RCC 7860 (cell line): ENCODE results near the gene INHBE.
"Not testable (repeated sequence)": the region's sequence is repeated elsewhere in the genome, so short reads cannot be mapped to it uniquely, and the experiment has no call there.

Experiments
- DNase-seq: peaks from one replicate; pipeline ENCODE4 v3.0.0-alpha.2; 2015; ENCODE audit warnings: low spot score
- FAIRE-seq: peaks from 2 replicates; lab custom pipeline; 2012; peaks lifted over from hg19 to GRCh38; lab: Jason Lieb, UNC

The INHBE gene

DNA sequence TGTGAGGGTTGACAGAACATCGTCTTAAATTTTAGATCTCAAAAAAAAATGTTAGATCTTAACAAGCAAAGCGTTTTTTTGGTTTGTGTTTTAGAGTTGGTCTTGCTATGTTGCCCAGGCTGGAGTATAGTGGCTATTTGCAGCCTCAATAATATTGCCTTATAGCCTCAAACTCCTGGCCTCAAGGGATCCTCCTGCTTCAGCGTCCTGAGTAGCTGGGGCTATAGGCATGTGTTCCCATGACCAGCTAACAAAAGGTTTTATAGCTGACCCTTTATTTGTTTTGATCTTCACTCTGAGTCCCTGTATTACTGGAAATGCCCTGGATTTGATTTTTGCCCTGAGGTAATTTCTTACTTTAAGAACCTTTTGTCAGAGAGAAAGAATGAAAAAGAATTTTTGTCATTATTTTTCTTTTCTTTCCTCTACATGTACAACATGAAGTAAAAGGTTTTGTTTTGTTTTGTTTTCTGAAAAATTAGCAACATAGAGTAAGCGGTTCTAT lies 15.3 kb upstream of the INHBE start:
- FAIRE-seq (no peak), DNase-seq (no peak)

DNA sequence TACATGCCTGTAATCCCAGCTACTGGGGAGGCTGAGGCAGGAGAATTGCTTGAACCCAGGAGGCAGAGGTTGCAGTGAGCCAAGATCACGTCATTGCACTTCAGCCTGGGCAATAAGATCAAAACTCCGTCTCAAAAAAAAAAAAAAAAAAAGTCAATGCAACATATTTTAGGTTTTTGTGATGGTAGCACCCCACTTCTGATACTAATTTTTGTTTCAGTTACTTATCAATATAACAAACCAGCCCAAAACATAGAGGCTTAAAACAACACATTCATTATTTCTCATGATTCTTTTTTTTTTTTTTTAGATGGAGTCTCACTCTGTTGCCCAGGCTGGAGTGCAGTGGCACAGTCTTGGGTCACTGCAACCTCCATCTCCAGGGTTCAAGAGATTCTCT lies 13.7 kb upstream of the INHBE start:
- DNase-seq, FAIRE-seq: not testable (repeated sequence)

DNA sequence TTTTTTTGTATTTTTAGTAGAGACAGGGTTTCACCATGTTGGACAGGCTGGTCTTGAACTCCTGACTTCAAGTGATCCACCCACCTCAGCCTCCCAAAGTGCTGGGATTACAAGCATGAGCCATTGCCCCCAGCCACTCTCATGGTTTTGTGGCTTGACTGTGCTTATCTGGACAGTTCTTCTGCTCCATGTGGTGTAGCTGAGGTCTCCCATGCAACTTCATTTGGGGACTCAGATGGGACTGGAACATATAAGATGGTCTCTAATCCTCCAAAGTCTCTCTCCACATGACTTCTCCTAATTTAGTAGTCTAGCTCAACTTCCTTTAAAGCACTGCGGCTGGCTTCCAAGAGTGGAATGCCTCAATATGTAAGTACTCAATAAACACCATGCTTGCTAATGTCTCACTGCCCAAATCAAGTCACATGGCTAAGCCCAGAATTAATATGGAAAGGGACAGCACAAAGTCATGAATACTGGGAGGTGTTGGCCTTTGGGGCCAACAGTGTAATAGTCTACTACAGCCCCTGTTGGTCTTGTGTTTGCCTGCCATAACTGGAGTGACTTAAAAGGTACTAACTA lies 13.2 kb upstream of the INHBE start:
- DNase-seq (no peak), FAIRE-seq (no peak)

DNA sequence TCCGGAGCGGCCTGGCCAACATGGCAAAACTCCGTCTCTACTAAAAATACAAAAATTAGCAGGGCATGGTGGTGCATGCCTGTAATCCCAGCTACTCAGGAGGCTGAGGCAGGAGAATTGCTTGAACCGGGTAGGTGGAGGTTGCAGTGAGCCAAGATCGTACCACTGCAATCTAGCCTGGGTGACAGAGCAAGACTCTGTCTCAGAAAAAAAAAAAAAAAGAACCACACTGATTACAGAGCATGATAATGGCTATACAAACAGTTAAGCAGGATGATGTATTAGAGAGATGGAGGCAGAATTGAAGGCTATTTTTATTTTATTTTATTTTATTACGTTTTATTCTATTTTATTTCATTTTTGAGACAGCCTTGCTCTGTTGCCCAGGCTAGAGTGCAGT lies 10.8 kb upstream of the INHBE start:
- DNase-seq, FAIRE-seq: not testable (repeated sequence)

DNA sequence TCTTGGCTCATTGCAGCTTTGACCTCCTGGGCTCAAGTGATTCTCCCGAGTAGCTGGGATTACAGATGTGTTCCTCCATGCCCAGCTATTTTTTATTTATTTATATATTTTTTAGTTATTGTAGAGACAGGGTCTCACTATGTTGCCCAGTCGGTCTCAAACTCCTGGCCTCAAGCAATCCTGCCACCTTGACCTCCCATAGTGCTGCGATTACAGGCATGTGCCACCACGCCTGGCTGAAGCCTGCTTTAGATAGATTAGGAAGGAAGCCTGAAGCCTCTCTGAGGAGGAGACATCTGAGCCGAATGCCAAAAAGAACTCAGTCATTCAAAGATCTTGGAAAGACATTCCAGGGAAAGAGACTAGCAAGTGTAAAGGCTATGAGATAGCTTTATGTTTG lies 10.4 kb upstream of the INHBE start:
- FAIRE-seq, result no peak
- no peak for DNase-seq

DNA sequence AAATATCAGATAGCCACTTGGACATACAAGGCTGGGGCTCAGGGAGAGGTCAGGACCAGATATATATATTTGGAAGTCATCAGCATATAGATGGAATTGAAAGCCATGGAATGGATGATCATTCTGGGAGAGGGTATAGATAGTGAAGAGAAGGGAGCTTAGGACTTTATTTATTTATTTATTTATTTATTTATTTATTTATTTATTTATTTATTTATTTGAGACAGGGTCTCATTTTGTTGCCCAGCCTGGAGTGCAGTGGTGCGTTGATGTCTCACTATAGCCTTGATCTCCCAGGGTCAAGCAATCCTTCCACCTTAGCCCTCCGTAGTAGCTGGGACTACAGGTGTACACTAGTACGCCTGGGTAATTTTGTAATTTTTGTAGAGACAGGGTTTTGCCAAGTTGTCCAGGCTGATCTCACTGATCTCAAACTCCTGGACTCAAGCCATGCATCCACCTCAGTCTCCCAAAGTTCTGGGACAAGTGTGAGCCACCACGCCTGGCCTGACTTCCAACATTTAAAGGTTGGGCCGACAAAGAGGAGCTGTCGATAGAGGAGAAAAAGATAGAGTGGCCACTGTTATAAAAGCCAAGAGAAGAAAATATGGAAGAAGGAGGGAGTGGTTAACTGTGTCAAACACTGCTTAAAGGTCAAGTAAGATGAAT lies 8.7 kb upstream of the INHBE start:
- FAIRE-seq, result no peak
- DNase-seq, result no peak

DNA sequence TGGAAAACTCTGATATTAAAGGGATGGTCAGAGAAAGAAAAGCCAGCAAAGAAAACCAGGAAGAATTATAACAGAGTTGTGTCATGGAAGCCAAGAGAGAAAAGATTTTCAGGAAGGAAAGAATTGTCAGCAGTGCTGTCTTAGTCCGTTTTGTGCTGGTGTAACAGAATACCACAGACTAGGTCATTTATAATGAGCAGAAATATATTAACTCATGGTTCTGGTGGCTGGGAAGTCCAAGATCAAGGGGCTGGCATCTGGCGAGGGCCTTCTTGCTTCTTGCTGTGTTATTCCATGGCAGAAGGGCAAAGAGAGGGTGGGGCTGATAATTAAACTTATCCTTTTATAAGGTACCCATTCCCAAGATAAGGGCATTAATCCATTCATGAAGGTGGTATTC lies 6.4 kb upstream of the INHBE start:
- FAIRE-seq (no peak), DNase-seq (no peak)

DNA sequence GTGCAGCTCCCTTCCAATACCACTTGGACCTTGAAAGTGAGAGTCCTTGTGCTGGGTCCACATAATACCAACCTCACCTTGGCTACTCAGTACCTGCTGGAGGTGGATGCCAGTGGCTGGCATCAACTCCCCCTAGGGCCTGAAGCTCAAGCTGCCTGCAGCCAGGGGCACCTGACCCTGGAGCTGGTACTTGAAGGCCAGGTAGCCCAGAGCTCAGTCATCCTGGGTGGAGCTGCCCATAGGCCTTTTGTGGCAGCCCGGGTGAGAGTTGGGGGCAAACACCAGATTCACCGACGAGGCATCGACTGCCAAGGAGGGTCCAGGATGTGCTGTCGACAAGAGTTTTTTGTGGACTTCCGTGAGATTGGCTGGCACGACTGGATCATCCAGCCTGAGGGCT lies 5.7 kb upstream of the INHBE start:
- FAIRE-seq (no peak), DNase-seq (no peak)

DNA sequence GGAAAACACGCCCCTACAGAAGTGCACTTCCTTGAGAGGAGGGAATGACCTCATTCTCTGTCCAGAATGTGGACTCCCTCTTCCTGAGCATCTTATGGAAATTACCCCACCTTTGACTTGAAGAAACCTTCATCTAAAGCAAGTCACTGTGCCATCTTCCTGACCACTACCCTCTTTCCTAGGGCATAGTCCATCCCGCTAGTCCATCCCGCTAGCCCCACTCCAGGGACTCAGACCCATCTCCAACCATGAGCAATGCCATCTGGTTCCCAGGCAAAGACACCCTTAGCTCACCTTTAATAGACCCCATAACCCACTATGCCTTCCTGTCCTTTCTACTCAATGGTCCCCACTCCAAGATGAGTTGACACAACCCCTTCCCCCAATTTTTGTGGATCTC lies 5.0 kb upstream of the INHBE start:
- DNase-seq (no peak), FAIRE-seq (no peak)

DNA sequence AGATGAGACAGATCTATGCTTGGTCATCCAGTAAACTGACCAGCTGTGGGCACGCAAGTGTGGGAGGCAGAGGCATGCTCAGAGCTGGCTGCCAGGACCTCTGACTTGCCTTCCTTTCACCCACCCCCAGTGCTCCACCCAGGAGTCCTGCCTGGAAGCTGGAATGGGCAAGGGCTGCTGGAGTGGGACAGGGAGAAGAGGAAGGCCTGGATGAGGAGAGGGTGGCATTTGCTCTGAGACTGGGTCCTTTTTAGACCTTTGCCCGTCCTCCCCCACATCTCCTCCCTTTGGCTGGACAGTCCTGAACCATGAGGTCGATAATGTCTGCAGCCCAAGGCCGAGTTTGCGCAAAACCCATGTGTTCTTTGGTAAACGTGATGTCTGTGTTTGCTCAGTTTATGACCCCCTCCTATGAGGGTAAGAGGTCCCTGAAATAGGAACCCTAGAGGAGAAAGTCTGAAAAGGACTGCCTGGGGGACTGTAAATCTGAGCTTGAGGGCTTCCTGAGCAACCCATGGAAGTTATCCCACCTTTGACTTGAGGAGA lies 3.8 kb upstream of the INHBE start:
- DNase-seq (no peak), FAIRE-seq (no peak)

DNA sequence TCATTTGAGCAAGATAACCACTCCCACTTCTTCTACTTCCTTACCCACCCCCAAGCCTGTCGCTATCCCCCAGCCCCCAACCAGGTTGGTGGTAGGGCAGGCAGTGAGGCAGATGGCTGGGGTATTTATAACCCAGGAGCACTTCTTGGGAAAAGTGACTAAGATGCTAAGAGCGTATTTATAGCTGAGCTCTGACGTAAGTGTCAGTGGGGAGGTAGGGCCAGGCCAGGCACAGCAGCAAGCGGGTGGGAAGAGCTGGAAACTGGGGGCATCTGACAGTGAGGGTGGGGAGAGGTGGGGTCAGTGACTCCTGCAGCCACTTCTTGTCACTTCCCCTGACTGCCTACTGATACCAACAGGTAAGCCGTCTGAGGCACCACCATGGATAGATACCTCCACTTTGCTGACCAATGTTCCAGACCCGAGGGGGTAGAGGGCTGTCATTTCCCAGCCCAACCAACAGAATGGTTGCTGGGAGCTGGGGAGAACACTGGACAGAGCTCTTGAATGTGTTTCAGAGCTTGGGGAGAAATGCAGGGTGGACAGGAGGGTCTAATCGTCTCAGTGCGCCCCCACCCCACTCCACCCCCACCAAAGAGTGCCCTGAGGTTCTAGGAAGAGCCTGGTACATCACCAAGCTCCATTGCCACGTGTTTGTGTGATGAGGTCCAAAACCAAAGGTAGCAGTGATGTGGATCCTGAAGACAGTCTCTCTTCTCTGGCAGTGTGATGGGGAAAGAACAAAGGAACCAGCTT lies 2.7 kb upstream of the INHBE start:
- no peak for DNase-seq
- no peak for FAIRE-seq

DNA sequence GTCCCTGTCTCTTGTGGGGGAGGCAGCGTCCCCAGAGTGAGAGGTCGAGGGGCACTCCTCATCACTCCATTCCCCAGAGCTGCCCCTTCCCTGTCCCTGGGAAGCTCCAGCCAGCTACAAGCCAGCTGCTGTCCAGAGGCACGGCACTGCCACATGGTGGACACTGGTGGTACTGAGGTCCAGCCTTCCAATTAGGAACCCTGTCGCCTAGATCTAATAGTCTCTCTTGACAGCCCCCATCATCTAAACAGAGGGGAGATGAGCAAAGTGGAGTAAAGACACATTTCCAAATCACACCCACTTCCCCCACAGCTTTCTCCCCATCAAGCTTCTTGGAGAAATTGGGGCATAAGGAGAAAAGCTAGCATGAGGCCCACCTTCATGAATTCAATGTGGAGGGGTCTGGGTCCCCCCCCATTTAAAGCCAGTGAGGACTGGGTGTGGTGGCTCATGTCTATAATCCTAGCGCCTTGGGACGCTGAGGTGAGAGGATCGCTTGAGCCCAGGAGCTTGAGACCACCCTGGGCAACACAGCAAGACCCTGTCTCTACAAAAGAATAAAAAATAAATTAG lies 2.1 kb upstream of the INHBE start:
- FAIRE-seq, result no peak
- DNase-seq, result peak; percentile 38

DNA sequence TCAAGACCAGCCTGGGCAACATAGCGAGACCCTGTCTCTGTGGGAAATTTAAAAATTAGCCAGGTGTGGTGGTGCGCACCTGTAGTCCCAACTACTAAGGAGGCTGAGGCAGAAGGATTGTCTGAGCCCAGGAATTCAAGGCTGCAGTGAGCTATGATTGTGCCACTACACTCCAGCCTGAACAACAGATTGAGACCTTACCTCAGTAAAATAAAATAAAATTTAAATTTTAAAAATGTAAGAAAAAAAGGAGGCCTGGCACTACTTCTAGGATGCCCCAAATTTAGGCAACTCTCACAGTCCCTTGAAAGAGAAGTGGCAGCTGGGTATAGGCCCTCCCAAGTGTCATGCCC lies 918 bp upstream of the INHBE start:
- no peak for DNase-seq
- no peak for FAIRE-seq

DNA sequence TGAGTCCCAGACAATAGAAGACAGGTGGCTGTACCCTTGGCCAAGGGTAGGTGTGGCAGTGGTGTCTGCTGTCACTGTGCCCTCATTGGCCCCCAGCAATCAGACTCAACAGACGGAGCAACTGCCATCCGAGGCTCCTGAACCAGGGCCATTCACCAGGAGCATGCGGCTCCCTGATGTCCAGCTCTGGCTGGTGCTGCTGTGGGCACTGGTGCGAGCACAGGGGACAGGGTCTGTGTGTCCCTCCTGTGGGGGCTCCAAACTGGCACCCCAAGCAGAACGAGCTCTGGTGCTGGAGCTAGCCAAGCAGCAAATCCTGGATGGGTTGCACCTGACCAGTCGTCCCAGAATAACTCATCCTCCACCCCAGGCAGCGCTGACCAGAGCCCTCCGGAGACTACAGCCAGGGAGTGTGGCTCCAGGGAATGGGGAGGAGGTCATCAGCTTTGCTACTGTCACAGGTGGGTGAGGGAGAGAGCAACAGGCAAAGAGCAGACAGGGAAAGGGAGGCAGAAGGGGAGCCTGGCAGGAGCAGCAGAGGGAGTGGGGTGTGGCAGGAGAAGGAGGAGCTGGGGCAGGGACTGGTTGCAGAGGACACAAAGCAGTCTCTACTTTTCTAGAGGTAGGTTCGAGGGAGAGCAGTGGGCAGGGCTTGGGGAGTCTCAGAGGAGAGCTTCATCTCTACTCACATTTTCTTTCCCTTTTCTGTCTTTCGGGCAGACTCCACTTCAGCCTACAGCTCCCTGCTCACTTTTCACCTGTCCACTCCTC lies 452 bp downstream of the INHBE start:
- no peak for FAIRE-seq
- DNase-seq, result no peak

DNA sequence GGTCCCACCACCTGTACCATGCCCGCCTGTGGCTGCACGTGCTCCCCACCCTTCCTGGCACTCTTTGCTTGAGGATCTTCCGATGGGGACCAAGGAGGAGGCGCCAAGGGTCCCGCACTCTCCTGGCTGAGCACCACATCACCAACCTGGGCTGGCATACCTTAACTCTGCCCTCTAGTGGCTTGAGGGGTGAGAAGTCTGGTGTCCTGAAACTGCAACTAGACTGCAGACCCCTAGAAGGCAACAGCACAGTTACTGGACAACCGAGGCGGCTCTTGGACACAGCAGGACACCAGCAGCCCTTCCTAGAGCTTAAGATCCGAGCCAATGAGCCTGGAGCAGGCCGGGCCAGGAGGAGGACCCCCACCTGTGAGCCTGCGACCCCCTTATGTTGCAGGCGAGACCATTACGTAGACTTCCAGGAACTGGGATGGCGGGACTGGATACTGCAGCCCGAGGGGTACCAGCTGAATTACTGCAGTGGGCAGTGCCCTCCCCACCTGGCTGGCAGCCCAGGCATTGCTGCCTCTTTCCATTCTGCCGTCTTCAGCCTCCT lies 1.1 kb downstream of the INHBE start:
- DNase-seq, result peak; percentile 27

DNA sequence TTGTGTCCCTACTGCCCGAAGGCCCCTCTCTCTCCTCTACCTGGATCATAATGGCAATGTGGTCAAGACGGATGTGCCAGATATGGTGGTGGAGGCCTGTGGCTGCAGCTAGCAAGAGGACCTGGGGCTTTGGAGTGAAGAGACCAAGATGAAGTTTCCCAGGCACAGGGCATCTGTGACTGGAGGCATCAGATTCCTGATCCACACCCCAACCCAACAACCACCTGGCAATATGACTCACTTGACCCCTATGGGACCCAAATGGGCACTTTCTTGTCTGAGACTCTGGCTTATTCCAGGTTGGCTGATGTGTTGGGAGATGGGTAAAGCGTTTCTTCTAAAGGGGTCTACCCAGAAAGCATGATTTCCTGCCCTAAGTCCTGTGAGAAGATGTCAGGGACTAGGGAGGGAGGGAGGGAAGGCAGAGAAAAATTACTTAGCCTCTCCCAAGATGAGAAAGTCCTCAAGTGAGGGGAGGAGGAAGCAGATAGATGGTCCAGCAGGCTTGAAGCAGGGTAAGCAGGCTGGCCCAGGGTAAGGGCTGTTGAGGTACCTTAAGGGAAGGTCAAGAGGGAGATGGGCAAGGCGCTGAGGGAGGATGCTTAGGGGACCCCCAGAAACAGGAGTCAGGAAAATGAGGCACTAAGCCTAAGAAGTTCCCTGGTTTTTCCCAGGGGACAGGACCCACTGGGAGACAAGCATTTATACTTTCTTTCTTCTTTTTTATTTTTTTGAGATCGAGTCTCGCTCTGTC lies 1.8 kb downstream of the INHBE start:
- DNase-seq, result no peak
- no peak for FAIRE-seq

More for the DNA sequence above, 1.1 kb downstream of the INHBE start:
- FAIRE-seq, result no peak

DNA sequence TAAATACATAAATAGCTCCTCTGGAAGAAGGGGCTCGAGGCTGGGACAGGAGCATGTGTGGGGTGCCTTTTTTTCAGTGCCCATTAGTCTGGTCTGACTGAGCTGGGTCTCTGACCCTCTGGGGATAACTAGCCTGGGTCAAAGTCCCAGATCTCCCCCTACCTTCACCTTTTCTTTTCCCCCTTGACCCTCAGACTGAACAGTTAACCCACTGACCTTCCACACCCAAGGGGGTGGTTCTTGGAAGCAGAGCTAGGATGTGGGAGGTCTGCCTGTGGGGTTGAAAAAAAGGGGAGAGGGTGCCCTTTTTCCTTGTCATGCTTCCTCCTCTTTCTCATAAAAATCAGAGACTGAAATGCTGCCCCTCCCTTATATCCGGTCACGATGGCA lies 3.6 kb downstream of the INHBE start:
- FAIRE-seq, result no peak
- DNase-seq, result no peak

DNA sequence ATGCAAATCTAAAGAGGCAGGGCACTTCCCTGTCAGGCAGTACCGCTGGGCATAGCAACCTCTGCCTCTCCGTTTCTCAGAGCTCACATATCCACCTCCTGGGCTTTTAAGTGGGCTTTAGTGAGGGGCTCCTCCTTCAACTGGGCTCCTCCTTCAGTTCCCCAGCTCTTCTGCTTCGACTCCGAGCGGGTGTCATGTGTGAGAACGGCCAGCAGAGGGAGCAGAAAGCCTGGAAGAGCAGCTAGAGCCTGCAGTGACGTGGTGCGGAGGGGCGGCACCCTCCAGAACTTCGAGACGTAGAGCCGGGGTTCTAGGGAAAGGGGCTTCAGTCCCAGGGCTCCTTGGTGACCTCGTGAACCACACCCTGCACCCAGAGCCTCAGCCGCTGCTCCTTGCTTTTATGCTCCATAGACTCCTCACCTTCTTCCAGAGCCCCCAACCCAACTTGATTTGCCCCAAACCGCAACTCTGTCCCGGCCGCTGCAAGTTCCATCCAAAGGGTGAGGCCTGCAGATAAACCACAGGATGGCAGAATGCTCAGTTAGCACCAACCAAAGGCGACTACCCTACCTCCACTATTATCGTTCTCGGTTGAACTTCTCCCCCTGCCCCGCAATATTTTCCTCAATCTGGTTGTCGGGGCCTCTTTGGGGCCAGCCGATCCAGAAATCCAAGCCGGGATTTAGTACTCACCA lies 4.1 kb downstream of the INHBE start:
- no peak for FAIRE-seq
- peak; percentile 90 for DNase-seq
